ENCODE measurements around the gene DOCK10. TPM values are rescaled to one million over a fixed set of nuclear protein-coding genes. Genes with fewer than 3 reads are reported as not detected.

DOCK10 gene
- polyA plus RNA-seq, 1 donor (not counting 4 experiments of a cell fraction or from before 2014, with no cell fraction given) = 2.5 TPM

DNA sequence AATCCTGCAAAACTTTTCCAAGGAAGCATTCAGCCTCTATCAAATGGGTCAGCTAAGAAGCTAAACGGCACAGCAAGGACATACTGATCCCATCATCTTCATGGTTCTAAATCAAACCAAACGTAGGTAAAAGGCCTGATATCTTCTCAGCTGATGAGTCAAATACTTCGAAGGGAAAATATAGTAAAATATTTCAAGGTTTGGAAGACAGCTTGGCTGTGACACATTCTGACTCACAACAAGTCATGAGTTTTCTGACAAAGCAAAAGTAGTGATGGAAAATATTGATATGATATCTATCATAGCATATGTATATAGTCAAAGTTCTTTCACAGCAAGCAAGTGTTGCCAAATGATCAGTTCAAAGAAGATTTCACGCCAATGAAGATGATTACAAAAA is 31.5 kb downstream of the DOCK10 start:
- H3K36me3 ChIP-seq (ENCODE audit: control insufficient read depth in 2 of 2, extremely low read depth in 1 of 2, insufficient read depth in 2 of 2, low read length in 2 of 2) = no peaks in the 10 kb centered on the region
- no peaks in the 10 kb centered on the region for H4K20me1 ChIP-seq (ENCODE audit: control insufficient read depth, extremely low read depth, insufficient read depth, low read length)
- dilution Hi-C loops (cut with MboI; ENCODE audit: extremely low pct_ligation_motif_present, low sequenced_read_pairs) = no loop called here
- DNase-seq (ENCODE audit: low read depth, low spot score) (no peak), FAIRE-seq (peak; percentile 67)
- H3K9me3 ChIP-seq (ENCODE audit: control insufficient read depth, low read depth, low read length) = no peaks in the 10 kb centered on the region
- TF ChIP-seq CTCF (optimal IDR thresholded peaks at IDR 0.05 in 1 of 3, IDR thresholded peaks at IDR 0.05 in 1 of 3, conservative IDR thresholded peaks at IDR 0.05 in 1 of 3; ENCODE audit: extremely low read depth in 1 of 3, insufficient read depth in 2 of 3, low read length in 3 of 3) = no peak
- TF ChIP-seq EZH2 (IDR thresholded peaks at IDR 0.05; ENCODE audit: low read length) = no peak
- peak overlapping the region; percentile 86 for H3K4me2 ChIP-seq (ENCODE audit: control insufficient read depth, extremely low read depth, insufficient read depth, low read depth, low read length)
- no peaks in the 10 kb centered on the region for H3K79me2 ChIP-seq (ENCODE audit: control insufficient read depth, insufficient read depth, low read length)
- peak overlapping the region in 1 of 3 experiments; percentile 4 for H3K4me3 ChIP-seq (ENCODE audit: control insufficient read depth in 2 of 3, extremely low read depth in 1 of 3, insufficient read depth in 2 of 3, low read depth in 1 of 3, low read length in 3 of 3)
- peak overlapping the region; percentile 34 for H2AFZ ChIP-seq (ENCODE audit: control insufficient read depth, low read length)
- peak overlapping the region; percentile 48 for H3K9ac ChIP-seq (ENCODE audit: control insufficient read depth, extremely low read depth, insufficient read depth, low read length)
- peaks cover 26% of the 10 kb centered on the region for H3K4me1 ChIP-seq (ENCODE audit: control insufficient read depth, extremely low read depth, insufficient read depth, low read length)
- H3K27me3 ChIP-seq (ENCODE audit: control insufficient read depth, extremely low read depth, insufficient read depth, low read length) = no peaks in the 10 kb centered on the region
- H3K9me1 ChIP-seq (ENCODE audit: control insufficient read depth, extremely low read depth, insufficient read depth, low read length) = no peaks in the 10 kb centered on the region
- H3K27ac ChIP-seq (ENCODE audit: control insufficient read depth, insufficient read depth, low read length) = peak overlapping the region; percentile 92

DNA sequence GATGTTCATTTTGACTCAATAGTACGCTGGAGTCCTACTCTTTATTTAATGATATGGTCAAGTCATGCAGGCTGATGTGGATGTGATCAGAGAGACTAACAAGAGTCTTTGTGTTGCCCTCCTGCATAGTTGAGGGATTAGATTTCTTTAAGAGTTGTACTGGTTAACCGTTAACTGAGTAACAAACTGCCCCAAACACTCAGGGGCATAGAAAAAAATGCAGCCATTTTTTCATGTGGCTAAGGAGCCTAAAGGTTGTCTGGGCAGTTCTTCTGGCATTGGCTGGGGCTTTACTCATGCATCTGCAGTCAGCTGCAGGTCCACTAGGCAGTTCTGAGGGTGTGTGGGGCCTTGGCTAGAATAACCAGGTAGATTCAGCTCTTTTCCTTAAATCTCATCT is 32.5 kb downstream of the DOCK10 start:
- H3K4me3 ChIP-seq (ENCODE audit: control insufficient read depth in 2 of 3, extremely low read depth in 1 of 3, insufficient read depth in 2 of 3, low read depth in 1 of 3, low read length in 3 of 3) = no peak overlapping the region
- no peaks in the 10 kb centered on the region for H3K9me1 ChIP-seq (ENCODE audit: control insufficient read depth, extremely low read depth, insufficient read depth, low read length)
- no peak overlapping the region for H3K4me2 ChIP-seq (ENCODE audit: control insufficient read depth, extremely low read depth, insufficient read depth, low read depth, low read length)
- no peaks in the 10 kb centered on the region for H3K27me3 ChIP-seq (ENCODE audit: control insufficient read depth, extremely low read depth, insufficient read depth, low read length)
- dilution Hi-C loops (cut with MboI; ENCODE audit: extremely low pct_ligation_motif_present, low sequenced_read_pairs) = no loop called here
- no peaks in the 10 kb centered on the region for H3K9me3 ChIP-seq (ENCODE audit: control insufficient read depth, low read depth, low read length)
- H4K20me1 ChIP-seq (ENCODE audit: control insufficient read depth, extremely low read depth, insufficient read depth, low read length) = no peaks in the 10 kb centered on the region
- H2AFZ ChIP-seq (ENCODE audit: control insufficient read depth, low read length) = no peak overlapping the region
- FAIRE-seq (peak; percentile 49), DNase-seq (ENCODE audit: low read depth, low spot score) (no peak)
- peak overlapping the region; percentile 9 for H3K27ac ChIP-seq (ENCODE audit: control insufficient read depth, insufficient read depth, low read length)
- H3K9ac ChIP-seq (ENCODE audit: control insufficient read depth, extremely low read depth, insufficient read depth, low read length) = no peak overlapping the region
- H3K4me1 ChIP-seq (ENCODE audit: control insufficient read depth, extremely low read depth, insufficient read depth, low read length) = peaks cover 30% of the 10 kb centered on the region
- TF ChIP-seq CTCF (optimal IDR thresholded peaks at IDR 0.05 in 1 of 3, IDR thresholded peaks at IDR 0.05 in 1 of 3, conservative IDR thresholded peaks at IDR 0.05 in 1 of 3; ENCODE audit: extremely low read depth in 1 of 3, insufficient read depth in 2 of 3, low read length in 3 of 3) (no peak), EZH2 (IDR thresholded peaks at IDR 0.05; ENCODE audit: low read length) (no peak)
- no peaks in the 10 kb centered on the region for H3K36me3 ChIP-seq (ENCODE audit: control insufficient read depth in 2 of 2, extremely low read depth in 1 of 2, insufficient read depth in 2 of 2, low read length in 2 of 2)
- H3K79me2 ChIP-seq (ENCODE audit: control insufficient read depth, insufficient read depth, low read length) = no peaks in the 10 kb centered on the region
